NK-92 treated with Interleukin-12 subunit alpha and Interleukin-12 subunit beta, amount 100 ng/mL, for 24 hours (cell line): ENCODE data around the gene ITGB6.

Experiments
- DNase-seq: peaks from one replicate; lab custom pipeline; 2025; lab: John Stamatoyannopoulos, UW

The ITGB6 gene

GRCh38 chr2:160051371-160051800 lies 148.7 kb downstream of the ITGB6 start:
- no peak for DNase-seq

GRCh38 chr2:160050147-160050546 lies 149.9 kb downstream of the ITGB6 start:
- DNase-seq, result no peak
